Measurements from ENCODE around the gene MS4A18.

GRCh38 chr11:60785806-60786361 lies 61.4 kb downstream of the MS4A18 start:
- no peak for TF ChIP-seq CTCF (IDR thresholded peaks at IDR 0.05)
- TF ChIP-seq POLR2A (IDR thresholded peaks at IDR 0.05), result no peak
- no peak for TF ChIP-seq POLR2AphosphoS5 (IDR thresholded peaks at IDR 0.05)
